Immature natural killer cell (primary cell): ENCODE results near the gene PRAMEF12. TPM values are rescaled to one million over a fixed set of nuclear protein-coding genes. Genes with fewer than 3 reads are reported as not detected.

Experiments
- DNase-seq, 3 donors: peaks; one replicate each; pipeline ENCODE4 v3.0.0; 2022; ENCODE audit warnings: mixed read lengths in 1 of 3
- H3K27ac Mint-ChIP-seq, 6 donors: one replicate each; pipeline ENCODE4 v1.8.0; 2020; ENCODE audit warnings: mixed read lengths in 6 of 6, mild to moderate bottlenecking in 5 of 6, inconsistent platforms in 4 of 6, moderate library complexity in 3 of 6
- H3K27me3 Mint-ChIP-seq, 3 donors: one replicate each; pipeline ENCODE4 v1.8.0; 2020 to 2021; ENCODE audit warnings: low read depth in 3 of 3, mild to moderate bottlenecking in 3 of 3, mixed read lengths in 3 of 3, moderate library complexity in 3 of 3, inconsistent platforms in 1 of 3
- H3K36me3 Mint-ChIP-seq, 3 donors: one replicate each; pipeline ENCODE4 v1.8.0; 2020; ENCODE audit warnings: mixed read lengths in 3 of 3, inconsistent platforms in 2 of 3, mild to moderate bottlenecking in 2 of 3
- H3K4me1 Mint-ChIP-seq, 2 donors: one replicate each; pipeline ENCODE4 v1.8.0; 2020; ENCODE audit warnings: inconsistent platforms in 2 of 2, mild to moderate bottlenecking in 2 of 2, mixed read lengths in 2 of 2, moderate library complexity in 1 of 2
- H3K4me3 Mint-ChIP-seq, 5 donors: one replicate each; pipeline ENCODE4 v1.8.0; 2020; ENCODE audit warnings: mild to moderate bottlenecking in 5 of 5, mixed read lengths in 5 of 5, inconsistent platforms in 3 of 5, moderate library complexity in 3 of 5
- H3K9me3 Mint-ChIP-seq, 6 donors: one replicate each; pipeline ENCODE4 v1.8.0; 2020; ENCODE audit warnings: mild to moderate bottlenecking in 6 of 6, mixed read lengths in 6 of 6, inconsistent platforms in 4 of 6, moderate library complexity in 3 of 6
- polyA plus RNA-seq, 3 donors: library from polyadenylated mRNA; unstranded; fragments of 300-500 nt; fragmentation: Illumina TruSeq; gene quantifications; one replicate each; pipeline ENCODE4 v1.2.3, GENCODE V29; 2021

PRAMEF12 gene
- polyA plus RNA-seq, 3 donors from 2014 or later: not detected

GRCh38 chr1:12756768-12757413, 16.6 kb upstream of the PRAMEF12 start:
- Mint-ChIP-seq H3K27me3 (peaks cover 8 to 12% (median 8%) of the 10 kb centered on the region in 3 donors), H3K4me1 (no peaks in the 10 kb centered on the region), H3K4me3 (no peak overlapping the region), H3K9me3 (peaks cover 0 to 3% (median 0%) of the 10 kb centered on the region in 6 donors), H3K27ac (no peak overlapping the region), H3K36me3 (no peaks in the 10 kb centered on the region)
- DNase-seq: no peak

GRCh38 chr1:12757836-12758235, 15.7 kb upstream of the PRAMEF12 start:
- Mint-ChIP-seq H3K9me3 (peaks cover 0 to 3% (median 0%) of the 10 kb centered on the region in 6 donors), H3K36me3 (no peaks in the 10 kb centered on the region), H3K27ac (peak overlapping the region in 1 of 6 donors; percentile 25), H3K4me1 (no peaks in the 10 kb centered on the region), H3K4me3 (no peak overlapping the region), H3K27me3 (peaks cover 8 to 10% (median 9%) of the 10 kb centered on the region in 3 donors)
- no peak for DNase-seq

- H3K27ac Mint-ChIP-seq: no peak overlapping the region
These were observed 13.2 kb upstream of the PRAMEF12 start for GRCh38 chr1:12760256-12760795.

GRCh38 chr1:12761781-12762180, 11.8 kb upstream of the PRAMEF12 start:
- no peak overlapping the region for H3K4me3 Mint-ChIP-seq
- H3K36me3 Mint-ChIP-seq: no peaks in the 10 kb centered on the region
- peaks cover 5 to 15% (median 14%) of the 10 kb centered on the region in 3 donors for H3K27me3 Mint-ChIP-seq
- H3K4me1 Mint-ChIP-seq: no peaks in the 10 kb centered on the region
- DNase-seq: no peak
- no peak overlapping the region for H3K27ac Mint-ChIP-seq
- H3K9me3 Mint-ChIP-seq: peaks cover 0 to 3% (median 0%) of the 10 kb centered on the region in 6 donors

More at GRCh38 chr1:12760256-12760795, 13.2 kb upstream of the PRAMEF12 start:
- peaks cover 0 to 3% (median 0%) of the 10 kb centered on the region in 6 donors for H3K9me3 Mint-ChIP-seq
- no peaks in the 10 kb centered on the region for H3K36me3 Mint-ChIP-seq
- peaks cover 5 to 14% (median 9%) of the 10 kb centered on the region in 3 donors for H3K27me3 Mint-ChIP-seq
- H3K4me3 Mint-ChIP-seq: no peak overlapping the region
- DNase-seq: no peak
- no peaks in the 10 kb centered on the region for H3K4me1 Mint-ChIP-seq

GRCh38 chr1:12762766-12763165, 10.8 kb upstream of the PRAMEF12 start:
- Mint-ChIP-seq H3K9me3 (peaks cover 0 to 3% (median 0%) of the 10 kb centered on the region in 6 donors), H3K4me1 (no peaks in the 10 kb centered on the region), H3K4me3 (no peak overlapping the region), H3K27me3 (peaks cover 5 to 14% (median 12%) of the 10 kb centered on the region in 3 donors), H3K36me3 (no peaks in the 10 kb centered on the region), H3K27ac (no peak overlapping the region)
- no peak for DNase-seq

- Mint-ChIP-seq H3K27me3 (peaks cover 9 to 12% (median 10%) of the 10 kb centered on the region in 3 donors), H3K27ac (no peak overlapping the region), H3K4me1 (no peaks in the 10 kb centered on the region), H3K36me3 (no peaks in the 10 kb centered on the region), H3K4me3 (no peak overlapping the region), H3K9me3 (no peaks in the 10 kb centered on the region)
- DNase-seq: no peak
These were observed 10.1 kb upstream of the PRAMEF12 start for GRCh38 chr1:12763479-12763878.

GRCh38 chr1:12764016-12764415, 9.5 kb upstream of the PRAMEF12 start:
- Mint-ChIP-seq H3K4me1 (no peaks in the 10 kb centered on the region), H3K27ac (no peak overlapping the region), H3K9me3 (no peaks in the 10 kb centered on the region), H3K36me3 (no peaks in the 10 kb centered on the region), H3K27me3 (peaks cover 9 to 12% (median 10%) of the 10 kb centered on the region in 3 donors), H3K4me3 (no peak overlapping the region)
- DNase-seq: no peak

GRCh38 chr1:12769031-12769430, 4.5 kb upstream of the PRAMEF12 start:
- no peaks in the 10 kb centered on the region for H3K9me3 Mint-ChIP-seq
- no peak overlapping the region for H3K4me3 Mint-ChIP-seq
- no peak overlapping the region for H3K27ac Mint-ChIP-seq
- DNase-seq: no peak
- H3K27me3 Mint-ChIP-seq: peaks cover 3 to 11% (median 9%) of the 10 kb centered on the region in 3 donors
- H3K36me3 Mint-ChIP-seq: no peaks in the 10 kb centered on the region
- H3K4me1 Mint-ChIP-seq: no peaks in the 10 kb centered on the region

GRCh38 chr1:12769976-12770505, 3.5 kb upstream of the PRAMEF12 start:
- Mint-ChIP-seq H3K27me3 (peaks cover 3 to 9% (median 9%) of the 10 kb centered on the region in 3 donors), H3K27ac (no peak overlapping the region), H3K9me3 (no peaks in the 10 kb centered on the region), H3K4me1 (no peaks in the 10 kb centered on the region), H3K36me3 (no peaks in the 10 kb centered on the region), H3K4me3 (no peak overlapping the region)
- no peak for DNase-seq

GRCh38 chr1:12770620-12771019, 2.9 kb upstream of the PRAMEF12 start:
- peaks cover 3 to 9% (median 6%) of the 10 kb centered on the region in 3 donors for H3K27me3 Mint-ChIP-seq
- no peak overlapping the region for H3K4me3 Mint-ChIP-seq
- DNase-seq: no peak
- H3K9me3 Mint-ChIP-seq: no peaks in the 10 kb centered on the region
- no peak overlapping the region for H3K27ac Mint-ChIP-seq
- H3K4me1 Mint-ChIP-seq: no peaks in the 10 kb centered on the region
- no peaks in the 10 kb centered on the region for H3K36me3 Mint-ChIP-seq

GRCh38 chr1:12771186-12771585, 2.4 kb upstream of the PRAMEF12 start:
- H3K4me3 Mint-ChIP-seq: no peak overlapping the region
- H3K36me3 Mint-ChIP-seq: no peaks in the 10 kb centered on the region
- no peak for DNase-seq
- H3K27ac Mint-ChIP-seq: no peak overlapping the region
- no peaks in the 10 kb centered on the region for H3K4me1 Mint-ChIP-seq
- no peaks in the 10 kb centered on the region for H3K9me3 Mint-ChIP-seq
- peaks cover 3 to 11% (median 3%) of the 10 kb centered on the region in 3 donors for H3K27me3 Mint-ChIP-seq

- no peaks in the 10 kb centered on the region for H3K36me3 Mint-ChIP-seq
- H3K4me3 Mint-ChIP-seq: no peak overlapping the region
- no peak for DNase-seq
- peaks cover 3 to 13% (median 4%) of the 10 kb centered on the region in 3 donors for H3K27me3 Mint-ChIP-seq
- no peaks in the 10 kb centered on the region for H3K9me3 Mint-ChIP-seq
- H3K27ac Mint-ChIP-seq: no peak overlapping the region
- no peaks in the 10 kb centered on the region for H3K4me1 Mint-ChIP-seq
These were observed 1.0 kb upstream of the PRAMEF12 start for GRCh38 chr1:12772520-12772919.

GRCh38 chr1:12774801-12775345, 1.3 kb downstream of the PRAMEF12 start:
- Mint-ChIP-seq H3K36me3 (no peaks in the 10 kb centered on the region), H3K27me3 (peaks cover 2 to 8% (median 2%) of the 10 kb centered on the region in 3 donors), H3K27ac (no peak overlapping the region), H3K4me1 (no peaks in the 10 kb centered on the region), H3K9me3 (no peaks in the 10 kb centered on the region), H3K4me3 (no peak overlapping the region)
- no peak for DNase-seq

GRCh38 chr1:12775443-12775842, 1.9 kb downstream of the PRAMEF12 start:
- Mint-ChIP-seq H3K4me1 (no peaks in the 10 kb centered on the region), H3K4me3 (no peak overlapping the region), H3K36me3 (no peaks in the 10 kb centered on the region), H3K9me3 (no peaks in the 10 kb centered on the region), H3K27ac (no peak overlapping the region), H3K27me3 (peaks cover 2 to 6% (median 2%) of the 10 kb centered on the region in 3 donors)
- DNase-seq: no peak
